IPS-NIHi11 (cell line): ENCODE results near the gene C5orf15.
"Not testable (repeated sequence)": the region's sequence is repeated elsewhere in the genome, so short reads cannot be mapped to it uniquely, and the experiment has no call there.

ENCODE experiments used
- DNase-seq: peaks from one replicate; pipeline ENCODE4 v3.0.0; 2012; ENCODE audit warnings: mixed read lengths, low spot score

The C5orf15 gene

GRCh38 chr5:133962801-133963476 lies 5.5 kb downstream of the C5orf15 start:
- no peak for DNase-seq

GRCh38 chr5:133962131-133962530 lies 6.3 kb downstream of the C5orf15 start:
- DNase-seq, result no peak

GRCh38 chr5:133959643-133960042 lies 8.8 kb downstream of the C5orf15 start:
- DNase-seq, result no peak

GRCh38 chr5:133957591-133957990 lies 10.8 kb downstream of the C5orf15 start:
- DNase-seq, result no peak

- no peak for DNase-seq
Observed at GRCh38 chr5:133957080-133957479, 11.3 kb downstream of the C5orf15 start.

GRCh38 chr5:133956196-133956595 lies 12.2 kb downstream of the C5orf15 start:
- DNase-seq, result not testable (repeated sequence)

GRCh38 chr5:133953568-133954145 lies 14.8 kb downstream of the C5orf15 start:
- DNase-seq, result no peak

- no peak for DNase-seq
Observed at GRCh38 chr5:133952729-133953567, 15.5 kb downstream of the C5orf15 start.

- DNase-seq, result no peak
Observed at GRCh38 chr5:133950821-133951612, 17.4 kb downstream of the C5orf15 start.

- no peak for DNase-seq
Observed at GRCh38 chr5:133948721-133949120, 19.7 kb downstream of the C5orf15 start.

- no peak for DNase-seq
Observed at GRCh38 chr5:133947431-133947841, 21.0 kb downstream of the C5orf15 start.

- DNase-seq, result no peak
Observed at GRCh38 chr5:133945568-133945967, 22.9 kb downstream of the C5orf15 start.

- peak; percentile 81 for DNase-seq
Observed at GRCh38 chr5:133944263-133945185, 23.9 kb downstream of the C5orf15 start.

- DNase-seq, result no peak
Observed at GRCh38 chr5:133943475-133943817, 25.0 kb downstream of the C5orf15 start.

GRCh38 chr5:133942614-133943474 lies 25.6 kb downstream of the C5orf15 start:
- no peak for DNase-seq

GRCh38 chr5:133941456-133942196 lies 26.8 kb downstream of the C5orf15 start:
- no peak for DNase-seq

- no peak for DNase-seq
Observed at GRCh38 chr5:133939668-133940067, 28.8 kb downstream of the C5orf15 start.

- DNase-seq, result no peak
Observed at GRCh38 chr5:133938929-133939328, 29.5 kb downstream of the C5orf15 start.

GRCh38 chr5:133938039-133938821 lies 30.2 kb downstream of the C5orf15 start:
- no peak for DNase-seq
